ENCODE results near the gene ALDH1A2.

- TF ChIP-seq POLR2AphosphoS5 (IDR thresholded peaks at IDR 0.05; ENCODE audit: low read depth, low read length) (no peak), REST (IDR thresholded peaks at IDR 0.05; ENCODE audit: insufficient read depth in 1 of 2, low read depth in 2 of 2, low read length in 1 of 2) (no peak), CTCF (IDR thresholded peaks at IDR 0.05) (no peak)
These were observed 149.5 kb downstream of the ALDH1A2 start for GRCh38 chr15:57915827-57916531.

All from Panc1 (cell line).